ENCODE results near the gene BRME1.

DNA sequence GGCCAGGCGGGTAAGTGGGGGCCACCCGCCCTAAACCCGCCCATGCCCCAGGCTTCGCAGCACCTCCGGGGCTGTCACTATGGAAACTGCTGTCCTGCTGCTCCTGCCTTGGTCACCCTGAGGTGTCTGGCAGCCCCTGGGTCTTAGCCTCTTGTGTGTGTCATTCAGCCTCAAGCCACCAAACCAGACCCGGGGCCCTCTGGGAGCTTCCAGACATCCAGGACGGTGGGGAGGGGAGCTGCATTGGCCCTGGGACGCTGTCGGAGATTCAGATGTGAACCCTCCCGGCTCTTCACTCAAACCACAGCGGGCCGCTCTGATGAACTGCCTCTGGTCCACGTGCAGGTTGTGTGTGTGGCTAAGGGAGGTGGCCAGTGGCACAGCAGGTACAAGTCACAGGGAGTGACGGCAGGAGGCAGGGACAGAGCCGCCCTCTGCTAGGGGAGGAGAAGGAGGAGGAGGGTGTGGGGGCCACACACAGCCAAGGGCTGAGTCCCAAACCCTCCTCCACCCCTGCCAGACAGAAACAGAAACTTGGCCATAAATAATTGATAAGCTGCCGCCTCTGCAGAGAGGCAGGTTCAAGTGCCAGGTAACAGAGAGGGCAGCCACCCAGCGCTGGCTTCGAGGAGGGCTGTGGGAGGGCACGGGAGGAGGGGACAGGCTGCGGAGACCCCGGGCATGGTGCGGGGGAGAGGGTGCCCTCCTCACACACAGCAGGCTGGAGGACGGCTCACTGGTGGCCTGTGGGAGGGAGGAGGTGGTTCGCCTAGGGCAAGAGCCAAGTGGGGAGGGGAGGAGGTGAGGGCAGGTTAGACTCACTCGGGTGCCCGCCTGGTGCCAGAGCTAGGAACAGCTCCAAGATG lies 21.0 kb downstream of the BRME1 start:
- no peak for TF ChIP-seq CTCF (IDR thresholded peaks at IDR 0.05)
- TF ChIP-seq POLR2A (IDR thresholded peaks at IDR 0.05) = no peak

Measured in uterus (tissue), 2 donors.